Spleen (tissue), 7 donors: ENCODE results near the gene CANT1.

Experiments used
- POLR2A ChIP-seq, 3 donors: fragments of 450-650 bp; IDR thresholded peaks; one replicate each; pipeline ENCODE4 v1.5.1; 2017; ENCODE audit warnings: antibody characterized with exemption in 3 of 3, mild to moderate bottlenecking in 1 of 3
- POLR2AphosphoS5 ChIP-seq, 3 donors: sonication (generic); formaldehyde crosslinking; IDR thresholded peaks; one replicate each; pipeline ENCODE4 v1.5.1; 2017; ENCODE audit warnings: antibody characterized with exemption in 3 of 3
- TF ChIP-seq, protein P1 (sequence below), 11 experiments: fragments of 200-600 bp in 7 of 11; fragments of 450-650 bp in 4 of 11; sonication (generic) in 4 of 11; IDR thresholded peaks in 8 of 11; conservative IDR thresholded peaks in 3 of 11; 1 replicate in 7 of 11; 2 replicates in 4 of 11; pipeline versions ENCODE4 v1.4.0 to v1.8.0; 2016 to 2021; ENCODE audit warnings: antibody characterized with exemption in 11 of 11, inconsistent platforms in 4 of 11, mild to moderate bottlenecking in 1 of 11
- donor health status: DM: no; HTN: no; CAD: no; lungs with moderate emphysema.
- donor health status: DM: no; HTN: no; CAD: no.
- donor health status: DM: no; HTN: no; CAD: no.

DNA sequence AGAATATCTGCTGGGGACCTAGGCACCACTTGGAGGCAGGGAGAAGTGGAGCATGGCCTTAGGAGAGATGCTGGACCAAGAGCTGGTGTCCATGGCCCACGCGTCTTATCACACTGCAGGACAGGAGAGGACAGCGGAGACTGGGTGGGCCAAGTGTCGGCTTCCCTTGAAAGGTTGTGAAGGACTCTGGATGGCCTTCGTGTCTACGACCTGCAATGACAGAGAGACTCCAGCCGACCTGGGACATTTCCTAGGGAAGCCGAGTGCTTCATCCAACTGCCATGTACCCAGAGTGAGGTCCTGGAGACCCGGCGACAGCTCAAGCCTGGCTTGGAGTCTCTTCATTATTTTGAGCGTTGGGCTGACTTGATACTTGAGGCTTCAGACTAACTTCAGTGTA, 34.9 kb upstream of the CANT1 start:
- TF ChIP-seq, protein P1, sequence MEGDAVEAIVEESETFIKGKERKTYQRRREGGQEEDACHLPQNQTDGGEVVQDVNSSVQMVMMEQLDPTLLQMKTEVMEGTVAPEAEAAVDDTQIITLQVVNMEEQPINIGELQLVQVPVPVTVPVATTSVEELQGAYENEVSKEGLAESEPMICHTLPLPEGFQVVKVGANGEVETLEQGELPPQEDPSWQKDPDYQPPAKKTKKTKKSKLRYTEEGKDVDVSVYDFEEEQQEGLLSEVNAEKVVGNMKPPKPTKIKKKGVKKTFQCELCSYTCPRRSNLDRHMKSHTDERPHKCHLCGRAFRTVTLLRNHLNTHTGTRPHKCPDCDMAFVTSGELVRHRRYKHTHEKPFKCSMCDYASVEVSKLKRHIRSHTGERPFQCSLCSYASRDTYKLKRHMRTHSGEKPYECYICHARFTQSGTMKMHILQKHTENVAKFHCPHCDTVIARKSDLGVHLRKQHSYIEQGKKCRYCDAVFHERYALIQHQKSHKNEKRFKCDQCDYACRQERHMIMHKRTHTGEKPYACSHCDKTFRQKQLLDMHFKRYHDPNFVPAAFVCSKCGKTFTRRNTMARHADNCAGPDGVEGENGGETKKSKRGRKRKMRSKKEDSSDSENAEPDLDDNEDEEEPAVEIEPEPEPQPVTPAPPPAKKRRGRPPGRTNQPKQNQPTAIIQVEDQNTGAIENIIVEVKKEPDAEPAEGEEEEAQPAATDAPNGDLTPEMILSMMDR (IDR thresholded peaks at IDR 0.05 in 8 of 11, conservative IDR thresholded peaks at IDR 0.05 in 3 of 11) = no peak
- no peak for TF ChIP-seq POLR2AphosphoS5 (IDR thresholded peaks at IDR 0.05)
- TF ChIP-seq POLR2A (IDR thresholded peaks at IDR 0.05) = no peak
